HEK293T (cell line): Measurements from ENCODE around the gene CFAP68.

Experiments
- BHLHE40 ChIP-seq: fragments of 450-650 bp; IDR thresholded peaks from 2 replicates; pipeline ENCODE4 v1.6.1; 2016; ENCODE audit warnings: mild to moderate bottlenecking, moderate library complexity, borderline replicate concordance
- ELF4 ChIP-seq: fragments of 450-650 bp; IDR thresholded peaks from 2 replicates; pipeline ENCODE4 v1.6.1; 2017; ENCODE audit warnings: antibody characterized with exemption
- FOXA1 ChIP-seq: fragments of 450-650 bp; IDR thresholded peaks from 2 replicates; pipeline ENCODE4 v1.6.1; 2016; ENCODE audit warnings: mild to moderate bottlenecking
- FOXK2 ChIP-seq: fragments of 450-650 bp; IDR thresholded peaks from 2 replicates; pipeline ENCODE4 v1.6.1; 2016; ENCODE audit warnings: mild to moderate bottlenecking
- FOXM1 ChIP-seq: fragments of 450-650 bp; IDR thresholded peaks from 2 replicates; pipeline ENCODE4 v1.6.1; 2017; ENCODE audit warnings: mild to moderate bottlenecking, borderline replicate concordance
- LEF1 ChIP-seq: fragments of 450-650 bp; IDR thresholded peaks from 2 replicates; pipeline ENCODE4 v1.6.1; 2017; ENCODE audit warnings: mild to moderate bottlenecking, borderline replicate concordance
- NFRKB ChIP-seq: fragments of 450-650 bp; IDR thresholded peaks from 2 replicates; pipeline ENCODE4 v1.6.1; 2016; ENCODE audit warnings: mild to moderate bottlenecking, moderate library complexity
- SP1 ChIP-seq: fragments of 450-650 bp; IDR thresholded peaks from 2 replicates; pipeline ENCODE4 v1.6.1; 2017
- SUZ12 ChIP-seq: fragments of 450-650 bp; IDR thresholded peaks from 2 replicates; pipeline ENCODE4 v1.6.1; 2016; ENCODE audit warnings: mild to moderate bottlenecking

- no peak for TF ChIP-seq FOXM1
- no peak for TF ChIP-seq ELF4
- no peak for TF ChIP-seq FOXK2
- TF ChIP-seq NFRKB, result no peak
- TF ChIP-seq BHLHE40, result no peak
- TF ChIP-seq SP1, result no peak
- TF ChIP-seq LEF1, result no peak
- no peak for TF ChIP-seq FOXA1
- TF ChIP-seq SUZ12, result no peak
Measured at GRCh38 chr11:111849631-111850030, 29.7 kb upstream of the CFAP68 start.
